Prostate gland (tissue), 2 donors: ENCODE data around the gene TSKS. TPM values are rescaled to one million over a fixed set of nuclear protein-coding genes. Genes with fewer than 3 reads are reported as not detected.

Source experiments
- DNase-seq: peaks from one replicate; pipeline ENCODE4 v3.0.0-alpha.2; 2019; ENCODE audit warnings: low spot score
- H3K27ac ChIP-seq, 2 donors: fragments of 200-600 bp; sonication (generic); 2 replicates each; pipeline ENCODE4 v1.5.1; 2017 to 2019
- H3K27me3 ChIP-seq: fragments of 200-600 bp; sonication (generic); replicated peaks from 2 replicates; pipeline ENCODE4 v1.5.1; 2019; ENCODE audit not compliant: insufficient read depth
- H3K36me3 ChIP-seq, 2 donors: fragments of 200-600 bp; sonication (generic); 1 replicate in 1 of 2; 2 replicates in 1 of 2; pipeline versions ENCODE4 v1.5.1 to v1.8.1; 2017 to 2019
- H3K4me1 ChIP-seq: fragments of 200-600 bp; sonication (generic); replicated peaks from 2 replicates; pipeline ENCODE4 v1.5.1; 2019
- H3K4me3 ChIP-seq, 2 donors: fragments of 200-600 bp; sonication (generic); 2 replicates each; pipeline ENCODE4 v1.5.1; 2017 to 2019
- H3K9me3 ChIP-seq: fragments of 200-600 bp; sonication (generic); 2 replicates; pipeline ENCODE4 v1.5.1; 2017
- CTCF ChIP-seq, 4 experiments: fragments of 200-600 bp in 2 of 4; fragments of 450-650 bp in 2 of 4; sonication (generic) in 2 of 4; IDR thresholded peaks; 1 replicate in 3 of 4; 2 replicates in 1 of 4; pipeline ENCODE4 v1.5.1; 2016 to 2019; ENCODE audit warnings: antibody characterized with exemption in 4 of 4, mild to moderate bottlenecking in 2 of 4, moderate library complexity in 2 of 4
- POLR2A ChIP-seq: fragments of 450-650 bp; IDR thresholded peaks from one replicate; pipeline ENCODE4 v1.6.1; 2016; ENCODE audit warnings: antibody characterized with exemption, mild to moderate bottlenecking
- POLR2AphosphoS5 ChIP-seq: sonication (generic); formaldehyde crosslinking; IDR thresholded peaks from one replicate; pipeline ENCODE4 v1.6.1; 2017; ENCODE audit warnings: antibody characterized with exemption
- WGBS: methylation state at CpG from one replicate; pipeline ENCODE4 v1.1.5; 2018; 5-methylcytosine and 5-hydroxymethylcytosine counted together
- intact Hi-C: fragments of 100-400 bp; cut with DNase I; formaldehyde crosslinking; loops from one replicate; pipeline ENCODE4 v1.14.2; 2022
- total RNA-seq, 2 donors: library from RNA; depleted of rRNA; stranded (reverse); fragments of >200 nt; gene quantifications; one replicate each; pipeline ENCODE4 v1.1.0, GENCODE V29; 2016

The TSKS gene
- total RNA-seq, 2 donors from 2014 or later, result 10.6 TPM; not detected in 1

DNA sequence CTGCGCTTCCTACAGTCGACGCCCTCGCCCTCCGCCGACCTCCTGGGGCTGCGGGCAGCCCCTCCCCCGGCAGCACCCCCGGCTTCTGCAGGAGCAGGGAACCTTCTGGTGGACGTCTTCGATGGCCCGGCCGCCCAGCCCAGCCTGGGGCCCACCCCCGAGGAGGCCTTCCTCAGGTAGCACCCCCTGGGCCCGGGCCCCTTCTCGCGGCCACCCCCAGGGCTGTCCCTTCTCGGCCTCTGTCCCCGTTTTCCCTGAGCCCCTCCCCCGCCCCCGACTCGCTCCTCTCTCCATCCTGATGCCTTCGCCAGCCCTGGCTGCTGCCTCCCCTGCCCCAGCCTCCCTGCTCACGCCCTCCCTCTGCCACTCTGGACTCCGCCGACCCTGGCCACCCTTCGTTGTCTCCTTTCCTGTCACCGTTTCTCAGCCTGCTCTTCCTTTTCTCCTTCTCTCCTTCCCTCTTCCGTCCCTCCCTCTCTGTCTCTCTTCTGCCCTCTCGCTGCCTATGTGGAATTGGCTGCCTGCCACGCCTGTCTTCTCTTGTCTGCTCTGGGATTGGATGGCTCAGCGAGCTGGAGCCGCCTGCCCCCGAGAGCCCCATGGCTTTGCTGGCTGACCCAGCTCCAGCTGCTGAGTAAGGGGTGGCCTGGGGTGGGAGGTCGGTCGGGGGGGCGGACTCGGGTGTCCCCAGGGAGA is 39.0 kb upstream of the TSKS start:
- Histone ChIP-seq H3K9me3 (no peaks in the 10 kb centered on the region), H3K36me3 (peaks cover 0 to 9% of the 10 kb centered on the region in 2 donors), H3K27me3 (no peaks in the 10 kb centered on the region), H3K4me1 (no peaks in the 10 kb centered on the region), H3K4me3 (peak overlapping the region; percentile 14 to 34), H3K27ac (peak overlapping the region; percentile 60 to 61)
- TF ChIP-seq CTCF (IDR thresholded peaks at IDR 0.05) (peak; percentile 19 to 47 (median 36)), POLR2A (no peak), POLR2AphosphoS5 (peak; percentile 69)
- intact Hi-C loops, result no loop called here
- peak; percentile 86 for DNase-seq
- 36% methylated on average over 37 of the region's 38 CpGs for WGBS

DNA sequence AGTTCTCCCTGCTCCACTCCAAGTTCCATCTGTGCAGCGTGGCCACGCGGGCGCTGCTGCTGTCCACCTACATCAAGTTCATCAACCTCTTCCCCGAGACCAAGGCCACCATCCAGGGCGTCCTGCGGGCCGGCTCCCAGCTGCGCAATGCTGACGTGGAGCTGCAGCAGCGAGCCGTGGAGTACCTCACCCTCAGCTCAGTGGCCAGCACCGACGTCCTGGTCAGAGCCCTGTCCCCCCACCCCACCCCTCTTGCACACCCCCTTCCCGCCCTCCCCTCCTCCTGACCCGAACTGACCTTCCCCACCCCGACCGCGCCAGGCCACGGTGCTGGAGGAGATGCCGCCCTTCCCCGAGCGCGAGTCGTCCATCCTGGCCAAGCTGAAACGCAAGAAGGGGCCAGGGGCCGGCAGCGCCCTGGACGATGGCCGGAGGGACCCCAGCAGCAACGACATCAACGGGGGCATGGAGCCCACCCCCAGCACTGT is 38.3 kb upstream of the TSKS start:
- intact Hi-C loops, result no loop called here
- WGBS, result 65% methylated on average over 25 of the region's 32 CpGs
- peak overlapping the region; percentile 60 to 61 for H3K27ac ChIP-seq
- no peaks in the 10 kb centered on the region for H3K9me3 ChIP-seq
- H3K36me3 ChIP-seq, result peaks cover 2 to 9% of the 10 kb centered on the region in 2 donors
- no peaks in the 10 kb centered on the region for H3K4me1 ChIP-seq
- DNase-seq, result no peak
- H3K4me3 ChIP-seq, result peak overlapping the region; percentile 14 to 34
- no peak for TF ChIP-seq POLR2A
- TF ChIP-seq CTCF (IDR thresholded peaks at IDR 0.05), result no peak
- TF ChIP-seq POLR2AphosphoS5, result no peak
- H3K27me3 ChIP-seq, result no peaks in the 10 kb centered on the region

- Histone ChIP-seq H3K36me3 (peaks cover 5 to 11% of the 10 kb centered on the region in 2 donors), H3K9me3 (no peaks in the 10 kb centered on the region), H3K4me1 (no peaks in the 10 kb centered on the region), H3K27ac (no peak overlapping the region), H3K4me3 (no peak overlapping the region), H3K27me3 (no peaks in the 10 kb centered on the region)
- no peak for DNase-seq
- TF ChIP-seq POLR2AphosphoS5 (no peak), CTCF (IDR thresholded peaks at IDR 0.05) (no peak), POLR2A (no peak)
- 93% methylated on average over 10 of the region's 10 CpGs for WGBS
- intact Hi-C loops, result no loop called here
These were observed 37.7 kb upstream of the TSKS start for GRCh38 chr19:49800771-49801170.

DNA sequence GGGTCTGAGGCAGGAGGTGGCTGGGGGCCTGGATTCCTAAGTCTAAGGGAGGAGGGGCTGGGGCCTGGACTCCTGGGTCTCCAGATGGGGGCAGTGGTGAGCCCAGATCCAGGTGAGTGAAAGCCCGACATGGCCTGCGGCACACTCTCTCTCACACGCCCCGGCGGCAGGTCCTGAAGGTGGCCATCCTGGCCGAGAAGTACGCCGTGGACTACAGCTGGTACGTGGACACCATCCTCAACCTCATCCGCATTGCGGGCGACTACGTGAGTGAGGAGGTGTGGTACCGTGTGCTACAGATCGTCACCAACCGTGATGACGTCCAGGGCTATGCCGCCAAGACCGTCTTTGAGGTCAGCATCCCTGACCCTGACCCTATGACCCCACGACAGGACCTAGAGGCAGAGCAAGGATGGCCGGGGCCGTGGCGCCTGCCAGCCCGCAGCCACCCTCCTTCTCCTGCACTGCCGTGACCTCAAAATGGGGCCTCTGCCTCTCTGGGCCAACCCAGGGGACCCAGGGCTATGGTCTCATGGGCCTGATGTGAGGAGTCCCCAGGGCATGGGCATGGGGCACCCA is 36.8 kb upstream of the TSKS start:
- Histone ChIP-seq H3K4me1 (no peaks in the 10 kb centered on the region), H3K4me3 (no peak overlapping the region), H3K9me3 (no peaks in the 10 kb centered on the region), H3K36me3 (peaks cover 5 to 20% of the 10 kb centered on the region in 2 donors), H3K27me3 (no peaks in the 10 kb centered on the region), H3K27ac (no peak overlapping the region)
- DNase-seq, result no peak
- TF ChIP-seq CTCF (IDR thresholded peaks at IDR 0.05) (no peak), POLR2A (no peak), POLR2AphosphoS5 (no peak)
- WGBS, result 91% methylated on average over 22 of the region's 25 CpGs
- intact Hi-C loops, result no loop called here
